NCI-H748 (cell line): ENCODE data around the gene ZNF619.
A peak's percentile ranks its signal among the peaks of the same experiment; 100 is the strongest.

Experiments used
- DNase-seq: peaks from one replicate; lab custom pipeline; 2025; ENCODE audit not compliant: unreplicated experiment; lab: John Stamatoyannopoulos, UW

Gene ZNF619

GRCh38 chr3:40464339-40465110 is 12.4 kb upstream of the ZNF619 start:
- no peak for DNase-seq

- DNase-seq: no peak
Observed at GRCh38 chr3:40465111-40465407, 11.9 kb upstream of the ZNF619 start.

GRCh38 chr3:40465456-40465855 is 11.5 kb upstream of the ZNF619 start:
- no peak for DNase-seq

DNA sequence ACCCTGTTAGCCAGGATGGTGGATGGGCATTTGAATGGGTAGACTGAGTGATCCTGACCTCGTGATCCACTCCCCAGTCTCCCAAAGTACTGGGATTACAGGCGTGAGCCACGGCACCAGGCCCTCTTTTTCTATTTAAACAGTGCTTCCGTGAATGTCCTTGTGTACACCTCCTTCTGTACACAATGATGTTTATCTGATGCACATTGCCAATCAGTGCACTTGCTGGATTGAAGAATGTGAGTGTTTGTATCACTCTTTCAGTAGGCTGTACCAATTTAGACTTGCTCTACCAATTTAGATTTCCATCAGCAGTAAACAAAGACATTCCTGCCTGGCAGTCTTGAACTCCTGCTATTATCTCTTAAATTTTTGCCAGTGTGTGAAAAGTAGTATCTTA is 8.9 kb upstream of the ZNF619 start:
- DNase-seq: no peak

DNA sequence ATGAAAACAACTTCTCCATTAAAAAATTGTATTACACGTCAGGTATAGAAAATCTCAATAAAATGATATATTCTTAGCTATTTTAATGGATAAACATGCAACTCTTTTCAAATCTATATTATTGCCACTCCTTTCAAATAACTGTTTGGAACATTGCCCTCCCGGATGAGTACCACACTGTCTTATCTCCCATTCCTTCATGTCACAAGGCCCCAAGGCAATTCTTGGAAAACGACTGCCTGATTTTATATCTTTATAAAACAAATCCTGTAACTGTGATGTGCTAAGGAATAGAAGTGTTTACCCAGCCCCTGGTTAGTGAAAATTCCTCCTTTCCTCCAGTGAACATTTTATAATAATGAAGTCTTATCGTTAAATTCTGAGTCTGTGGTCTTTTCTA is 6.2 kb upstream of the ZNF619 start:
- no peak for DNase-seq

- DNase-seq: no peak
Observed at GRCh38 chr3:40477666-40478065, 744 bp downstream of the ZNF619 start.

DNA sequence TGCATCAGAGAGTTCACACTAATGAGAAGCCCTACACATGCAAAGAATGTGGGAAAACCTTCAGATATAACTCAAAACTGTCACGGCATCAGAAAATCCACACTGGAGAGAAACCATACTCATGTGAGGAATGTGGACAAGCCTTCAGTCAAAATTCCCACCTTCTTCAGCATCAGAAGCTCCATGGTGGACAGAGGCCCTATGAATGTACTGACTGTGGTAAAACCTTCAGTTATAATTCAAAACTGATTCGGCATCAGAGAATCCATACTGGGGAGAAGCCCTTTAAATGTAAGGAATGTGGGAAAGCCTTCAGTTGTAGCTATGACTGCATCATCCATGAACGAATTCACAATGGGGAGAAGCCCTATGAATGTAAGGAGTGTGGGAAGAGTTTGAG is 10.2 kb downstream of the ZNF619 start:
- DNase-seq: no peak

- no peak for DNase-seq
Observed at GRCh38 chr3:40490916-40491315, 14.0 kb downstream of the ZNF619 start.

- DNase-seq: no peak
Observed at GRCh38 chr3:40494698-40495097, 17.8 kb downstream of the ZNF619 start.

- no peak for DNase-seq
Observed at GRCh38 chr3:40497288-40497687, 20.4 kb downstream of the ZNF619 start.

- no peak for DNase-seq
Observed at GRCh38 chr3:40499952-40500351, 23.0 kb downstream of the ZNF619 start.

DNA sequence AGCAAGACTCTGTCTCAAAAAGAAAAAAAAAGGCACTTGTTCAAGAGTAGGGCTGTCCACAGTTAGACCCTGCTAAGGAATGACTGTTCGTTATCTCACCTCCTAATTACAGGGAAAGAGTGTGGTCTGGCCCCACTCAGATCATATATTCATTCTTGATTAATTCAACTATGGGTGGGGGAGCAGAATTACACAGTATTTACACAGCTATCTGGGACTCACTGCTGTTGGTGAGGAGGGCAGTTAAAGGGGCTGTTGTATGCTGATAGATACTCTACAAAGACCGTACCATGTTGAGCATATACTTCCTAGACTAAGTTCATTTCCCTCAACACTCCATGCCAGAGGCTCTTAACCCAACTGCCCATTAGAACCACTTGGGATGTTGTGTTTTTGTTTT is 25.1 kb downstream of the ZNF619 start:
- DNase-seq: no peak

GRCh38 chr3:40504636-40505430 is 27.9 kb downstream of the ZNF619 start:
- DNase-seq: no peak

DNA sequence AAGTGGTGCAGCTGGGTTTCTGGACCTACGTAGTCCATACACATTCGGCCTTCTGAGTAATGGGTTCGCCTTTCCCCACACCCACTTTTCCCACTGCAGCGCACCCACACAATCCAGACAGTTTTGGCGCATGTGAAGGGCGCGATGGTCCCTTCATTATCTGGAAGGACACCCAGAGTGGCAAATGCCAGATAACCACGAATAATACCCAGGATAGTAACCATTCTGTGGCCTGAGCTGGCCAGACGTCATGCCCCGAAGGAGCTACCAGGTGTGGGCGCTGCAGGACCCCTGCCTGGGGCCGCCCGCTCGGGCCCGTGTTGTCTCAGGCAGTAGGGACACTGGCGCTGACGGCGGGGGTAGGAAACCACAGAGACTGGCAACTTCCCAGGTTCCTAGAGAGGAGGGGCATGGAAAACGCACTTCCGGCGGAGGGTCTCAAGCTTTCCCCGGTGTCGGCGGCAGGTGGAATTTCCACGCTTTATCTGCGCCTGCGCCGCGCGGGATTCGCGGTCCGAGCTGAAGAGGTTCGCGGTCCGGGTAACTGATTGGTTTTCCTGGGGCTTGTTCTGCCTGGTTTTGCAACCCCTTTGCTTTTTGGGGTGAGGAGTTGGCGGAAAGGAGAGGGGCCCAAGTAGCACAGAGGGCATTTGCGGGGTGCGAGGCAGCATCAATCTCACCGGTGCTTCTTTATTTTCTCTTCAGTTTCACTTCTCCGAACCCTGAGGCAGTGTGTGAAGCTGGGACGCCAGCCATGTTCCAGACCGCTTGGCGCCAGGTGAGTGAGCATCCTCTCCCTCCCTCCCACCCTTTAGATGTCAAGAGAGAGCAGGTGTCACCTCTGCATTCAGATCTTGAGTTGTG is 28.9 kb downstream of the ZNF619 start, which contains the start of gene ZNF620:
Gene ZNF620, plus strand, starts transcription at position 441 of the 864 bp plus-strand sequence. Its CDS starts 314 bp downstream, at position 755.
- DNase-seq: peak; percentile 92

DNA sequence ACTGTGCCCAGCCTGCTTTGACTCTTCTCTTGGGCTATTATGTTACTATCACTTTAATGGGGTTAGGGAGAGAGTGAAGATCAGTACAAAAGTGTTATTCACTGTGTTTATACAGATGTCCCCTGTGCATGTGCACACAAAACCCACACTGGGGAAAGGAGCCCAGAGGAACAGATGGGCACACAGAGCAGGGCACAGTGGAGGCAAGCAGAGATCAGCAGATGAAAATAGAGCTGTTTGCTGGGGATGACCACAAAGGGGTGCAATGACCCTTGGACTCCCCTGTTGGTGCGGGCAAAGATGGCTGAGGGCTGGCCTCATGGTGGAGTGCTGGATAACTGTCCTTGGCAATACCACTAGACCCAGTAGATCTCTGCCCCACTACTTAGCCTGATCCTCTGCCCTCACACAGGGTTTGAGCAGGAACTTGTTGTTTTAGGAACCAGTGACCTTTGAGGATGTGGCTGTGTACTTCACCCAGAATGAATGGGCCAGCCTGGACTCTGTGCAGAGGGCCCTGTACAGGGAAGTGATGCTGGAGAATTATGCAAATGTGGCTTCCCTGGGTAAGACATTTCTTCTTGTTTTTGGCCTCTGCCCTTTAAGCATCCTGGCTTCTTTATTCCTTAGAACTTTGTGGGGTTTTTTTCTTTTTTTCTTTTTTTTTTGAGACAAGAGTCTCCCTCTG is 34.3 kb downstream of the ZNF619 start:
- DNase-seq: no peak

DNA sequence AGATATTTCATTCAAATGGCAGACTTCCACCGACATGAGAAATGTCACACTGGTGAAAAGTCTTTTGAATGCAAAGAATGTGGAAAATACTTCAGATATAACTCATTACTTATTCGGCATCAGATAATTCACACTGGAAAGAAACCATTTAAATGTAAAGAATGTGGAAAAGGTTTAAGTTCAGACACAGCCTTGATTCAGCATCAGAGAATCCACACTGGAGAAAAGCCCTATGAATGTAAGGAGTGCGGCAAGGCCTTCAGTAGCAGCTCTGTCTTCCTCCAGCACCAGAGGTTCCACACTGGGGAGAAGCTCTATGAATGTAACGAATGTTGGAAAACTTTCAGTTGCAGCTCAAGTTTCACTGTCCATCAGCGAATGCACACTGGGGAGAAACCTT is 39.3 kb downstream of the ZNF619 start:
- no peak for DNase-seq

GRCh38 chr3:40518067-40518466 is 41.1 kb downstream of the ZNF619 start:
- no peak for DNase-seq

- no peak for DNase-seq
Observed at GRCh38 chr3:40518848-40519247, 41.9 kb downstream of the ZNF619 start.

- no peak for DNase-seq
Observed at GRCh38 chr3:40521254-40521653, 44.3 kb downstream of the ZNF619 start.

GRCh38 chr3:40523781-40524180 is 46.9 kb downstream of the ZNF619 start:
- no peak for DNase-seq

GRCh38 chr3:40524222-40524567 is 47.3 kb downstream of the ZNF619 start:
- DNase-seq: no peak
